Calu3 (cell line): ENCODE results near the gene RIMBP2. TPM values are rescaled to one million over a fixed set of nuclear protein-coding genes. Genes with fewer than 3 reads are reported as not detected.

Experiments used
- Bru-seq: library from RNA; stranded (reverse); fragments of 400-500 nt; gene quantifications from one replicate; lab custom pipeline; 2021; lab: Mats Ljungman, UMichigan
- BruChase-seq, 2 experiments: library from RNA; stranded (reverse); fragments of 400-500 nt; gene quantifications; one replicate each; lab custom pipeline; 2021; lab: Mats Ljungman, UMichigan
- BruUV-seq: library from RNA; stranded (reverse); fragments of 400-500 nt; replicated peaks from 2 replicates; lab custom pipeline; 2021; lab: Mats Ljungman, UMichigan
- CTCF ChIA-PET: fragments of 300-600 bp; sonication (Branson Sonifier 250); formaldehyde crosslinking; loops from one replicate; lab custom pipeline; 2022; ENCODE audit warnings: antibody characterized with exemption; lab: Charles Lee
- DNase-seq: peaks from one replicate; pipeline ENCODE4 v3.0.0; 2022
- H3K27ac Mint-ChIP-seq: one replicate; pipeline ENCODE4 v1.8.0; 2022; ENCODE audit warnings: mixed read lengths; ENCODE audit not compliant: unreplicated experiment
- H3K27me3 Mint-ChIP-seq: one replicate; pipeline ENCODE4 v1.8.0; 2022; ENCODE audit warnings: mixed read lengths; ENCODE audit not compliant: unreplicated experiment
- H3K36me3 Mint-ChIP-seq: one replicate; pipeline ENCODE4 v1.8.0; 2022; ENCODE audit warnings: mild to moderate bottlenecking, moderate library complexity, mixed read lengths; ENCODE audit not compliant: insufficient read depth, unreplicated experiment
- H3K4me1 Mint-ChIP-seq: one replicate; pipeline ENCODE4 v1.8.0; 2022; ENCODE audit warnings: mild to moderate bottlenecking, low read depth, mixed read lengths; ENCODE audit not compliant: unreplicated experiment
- H3K4me3 Mint-ChIP-seq: one replicate; pipeline ENCODE4 v1.8.0; 2022; ENCODE audit warnings: mild to moderate bottlenecking, low read depth, moderate library complexity, mixed read lengths; ENCODE audit not compliant: unreplicated experiment
- H3K9me3 Mint-ChIP-seq: one replicate; pipeline ENCODE4 v1.8.0; 2022; ENCODE audit warnings: low read depth, mixed read lengths; ENCODE audit not compliant: unreplicated experiment
- intact Hi-C: fragments of 100-400 bp; cut with micrococcal nuclease; formaldehyde crosslinking; loops from one replicate; pipeline ENCODE4 v1.10.0; 2022; ENCODE audit not compliant: unreplicated experiment
- long read RNA-seq: library from polyadenylated mRNA; stranded (forward); transcript quantifications from one replicate; pipeline ENCODE4 v2.0.0, GENCODE V29; 2022
- total RNA-seq: library from RNA; stranded (reverse); gene quantifications from 2 replicates; pipeline ENCODE4 v1.2.3, GENCODE V29; 2022
- TF ChIP-seq, protein P1 (sequence below): fragments of 200-600 bp; IDR thresholded peaks from one replicate; pipeline ENCODE4 v1.8.0; 2022; ENCODE audit warnings: antibody characterized with exemption; ENCODE audit not compliant: unreplicated experiment

The RIMBP2 gene, protein sequence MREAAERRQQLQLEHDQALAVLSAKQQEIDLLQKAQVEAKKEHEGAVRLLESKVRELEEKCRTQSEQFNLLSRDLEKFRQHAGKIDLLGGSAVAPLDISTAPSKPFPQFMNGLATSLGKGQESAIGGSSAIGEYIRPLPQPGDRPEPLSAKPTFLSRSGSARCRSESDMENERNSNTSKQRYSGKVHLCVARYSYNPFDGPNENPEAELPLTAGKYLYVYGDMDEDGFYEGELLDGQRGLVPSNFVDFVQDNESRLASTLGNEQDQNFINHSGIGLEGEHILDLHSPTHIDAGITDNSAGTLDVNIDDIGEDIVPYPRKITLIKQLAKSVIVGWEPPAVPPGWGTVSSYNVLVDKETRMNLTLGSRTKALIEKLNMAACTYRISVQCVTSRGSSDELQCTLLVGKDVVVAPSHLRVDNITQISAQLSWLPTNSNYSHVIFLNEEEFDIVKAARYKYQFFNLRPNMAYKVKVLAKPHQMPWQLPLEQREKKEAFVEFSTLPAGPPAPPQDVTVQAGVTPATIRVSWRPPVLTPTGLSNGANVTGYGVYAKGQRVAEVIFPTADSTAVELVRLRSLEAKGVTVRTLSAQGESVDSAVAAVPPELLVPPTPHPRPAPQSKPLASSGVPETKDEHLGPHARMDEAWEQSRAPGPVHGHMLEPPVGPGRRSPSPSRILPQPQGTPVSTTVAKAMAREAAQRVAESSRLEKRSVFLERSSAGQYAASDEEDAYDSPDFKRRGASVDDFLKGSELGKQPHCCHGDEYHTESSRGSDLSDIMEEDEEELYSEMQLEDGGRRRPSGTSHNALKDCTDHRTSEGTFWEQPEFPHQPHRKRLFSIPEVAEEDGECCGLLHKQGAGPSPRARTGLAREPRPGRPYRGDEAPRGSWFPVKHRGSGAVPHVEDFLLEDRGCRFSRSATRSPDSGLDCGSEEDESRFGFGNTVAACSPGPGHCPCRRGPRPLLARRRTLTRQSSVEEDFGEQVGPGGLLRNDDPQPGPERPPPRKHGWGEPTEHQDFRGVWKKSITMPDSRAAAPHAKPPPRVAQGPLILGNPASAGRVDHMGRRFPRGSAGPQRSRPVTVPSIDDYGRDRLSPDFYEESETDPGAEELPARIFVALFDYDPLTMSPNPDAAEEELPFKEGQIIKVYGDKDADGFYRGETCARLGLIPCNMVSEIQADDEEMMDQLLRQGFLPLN (N-terminal part only)
- 6.1 and 6.2 TPM in 2 replicates for total RNA-seq
- Bru-seq, nascent RNA: percentile 39 among the genes with signal in this experiment
- percentile 38 among the genes with signal in this experiment for BruChase-seq, experiment 1, labeled RNA remaining after a 6-hour chase
- BruChase-seq, experiment 2, labeled RNA remaining after a 2-hour chase: percentile 37 among the genes with signal in this experiment
- long read RNA-seq, partial matches to known transcripts: 1 of 4 reads
- long read RNA-seq, other reads (novel, unspliced or antisense): 3 of 4 reads

DNA sequence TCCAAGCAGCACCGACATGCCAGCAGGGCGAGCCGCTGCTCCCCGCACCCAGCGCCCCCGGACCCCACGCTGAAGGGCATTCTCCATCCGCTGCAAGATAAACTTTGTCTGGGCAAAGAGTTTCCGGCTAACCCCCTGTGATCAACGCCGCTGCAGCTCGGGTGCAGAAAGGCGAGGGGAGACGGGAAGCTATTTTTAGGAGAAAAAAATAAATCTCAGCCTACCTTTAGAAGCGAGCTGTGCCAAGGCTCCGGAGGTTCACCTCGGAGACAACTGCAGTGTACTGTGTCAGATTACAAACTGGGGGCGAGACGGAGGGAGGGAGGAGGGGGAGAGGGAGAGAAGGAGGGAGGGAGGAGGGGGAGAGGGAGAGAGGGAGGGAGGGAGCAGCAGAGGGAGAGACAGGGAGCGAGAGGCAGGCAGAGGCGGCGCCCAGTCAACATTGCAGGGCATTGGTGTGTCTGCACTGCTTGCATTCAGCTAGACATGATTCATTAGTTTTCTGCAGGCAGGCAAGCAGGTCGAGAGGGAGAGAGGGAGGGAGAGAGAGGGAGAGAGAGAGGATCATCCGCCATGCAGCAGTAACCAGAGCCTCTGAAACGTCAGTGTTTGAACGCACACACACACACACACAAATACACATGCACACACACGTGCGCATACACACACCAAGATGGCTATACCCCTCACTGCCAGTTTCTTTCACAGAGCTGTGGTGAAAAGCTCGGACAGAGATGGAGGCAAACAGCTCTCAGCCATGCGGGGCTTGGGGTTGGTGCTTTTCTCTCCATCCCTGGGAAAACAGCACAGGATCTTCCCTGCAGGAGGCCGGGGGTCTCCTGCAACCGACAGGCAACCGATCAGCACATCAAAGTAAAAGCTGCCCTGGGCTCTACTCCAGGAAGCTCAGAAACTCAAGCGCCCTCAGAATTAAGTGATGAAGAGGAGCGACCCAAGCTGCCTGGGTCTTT is at the start of gene RIMBP2:
Gene RIMBP2, minus strand, starts transcription at position 302 of the 971 bp plus-strand sequence. CDS start 237,286 bp downstream, outside the sequence.
- intact Hi-C loops: no loop called here
- H3K27ac Mint-ChIP-seq: no peak within 1 kb of the TSS
- H3K4me1 Mint-ChIP-seq: no peaks in the 10 kb centered on the region
- no peak for DNase-seq
- peaks cover 63% of the 10 kb centered on the region for H3K27me3 Mint-ChIP-seq
- no TSS peak for BruUV-seq
- no peaks in the 10 kb centered on the region for H3K9me3 Mint-ChIP-seq
- CTCF ChIA-PET: interaction anchor here (0.7 to 0.8 kb wide), 2 partner anchors 9 to 134 kb away, joined by 4 read pairs; no protein-coding TSS in a partner anchor
- TF ChIP-seq, protein P1, sequence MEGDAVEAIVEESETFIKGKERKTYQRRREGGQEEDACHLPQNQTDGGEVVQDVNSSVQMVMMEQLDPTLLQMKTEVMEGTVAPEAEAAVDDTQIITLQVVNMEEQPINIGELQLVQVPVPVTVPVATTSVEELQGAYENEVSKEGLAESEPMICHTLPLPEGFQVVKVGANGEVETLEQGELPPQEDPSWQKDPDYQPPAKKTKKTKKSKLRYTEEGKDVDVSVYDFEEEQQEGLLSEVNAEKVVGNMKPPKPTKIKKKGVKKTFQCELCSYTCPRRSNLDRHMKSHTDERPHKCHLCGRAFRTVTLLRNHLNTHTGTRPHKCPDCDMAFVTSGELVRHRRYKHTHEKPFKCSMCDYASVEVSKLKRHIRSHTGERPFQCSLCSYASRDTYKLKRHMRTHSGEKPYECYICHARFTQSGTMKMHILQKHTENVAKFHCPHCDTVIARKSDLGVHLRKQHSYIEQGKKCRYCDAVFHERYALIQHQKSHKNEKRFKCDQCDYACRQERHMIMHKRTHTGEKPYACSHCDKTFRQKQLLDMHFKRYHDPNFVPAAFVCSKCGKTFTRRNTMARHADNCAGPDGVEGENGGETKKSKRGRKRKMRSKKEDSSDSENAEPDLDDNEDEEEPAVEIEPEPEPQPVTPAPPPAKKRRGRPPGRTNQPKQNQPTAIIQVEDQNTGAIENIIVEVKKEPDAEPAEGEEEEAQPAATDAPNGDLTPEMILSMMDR: no peak
- H3K36me3 Mint-ChIP-seq: no peaks in the 10 kb centered on the region
- no peak within 1 kb of the TSS for H3K4me3 Mint-ChIP-seq

DNA sequence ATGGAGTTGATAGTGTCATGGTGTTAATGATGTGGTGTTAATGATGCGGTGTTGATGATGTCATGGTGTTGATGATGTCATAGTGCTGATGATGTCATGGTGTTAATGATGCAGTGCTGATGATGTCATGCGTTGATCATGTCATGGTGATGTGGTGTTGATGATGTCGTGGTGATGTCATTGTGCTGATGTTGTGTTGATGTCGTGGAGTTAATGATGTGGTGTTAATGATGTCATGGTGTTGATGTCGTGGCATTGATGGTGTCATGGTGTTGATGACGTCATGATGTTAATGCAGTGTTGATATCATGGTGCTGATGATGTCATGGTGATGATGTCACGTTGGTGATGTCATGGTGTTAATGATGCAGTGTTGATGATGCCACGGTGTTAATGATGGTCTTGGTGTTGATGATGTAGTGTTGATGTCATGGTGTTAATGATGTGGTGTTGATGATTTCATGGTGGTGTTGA is 49.1 kb upstream of the RIMBP2 start:
- CTCF ChIA-PET: no interaction called here

DNA sequence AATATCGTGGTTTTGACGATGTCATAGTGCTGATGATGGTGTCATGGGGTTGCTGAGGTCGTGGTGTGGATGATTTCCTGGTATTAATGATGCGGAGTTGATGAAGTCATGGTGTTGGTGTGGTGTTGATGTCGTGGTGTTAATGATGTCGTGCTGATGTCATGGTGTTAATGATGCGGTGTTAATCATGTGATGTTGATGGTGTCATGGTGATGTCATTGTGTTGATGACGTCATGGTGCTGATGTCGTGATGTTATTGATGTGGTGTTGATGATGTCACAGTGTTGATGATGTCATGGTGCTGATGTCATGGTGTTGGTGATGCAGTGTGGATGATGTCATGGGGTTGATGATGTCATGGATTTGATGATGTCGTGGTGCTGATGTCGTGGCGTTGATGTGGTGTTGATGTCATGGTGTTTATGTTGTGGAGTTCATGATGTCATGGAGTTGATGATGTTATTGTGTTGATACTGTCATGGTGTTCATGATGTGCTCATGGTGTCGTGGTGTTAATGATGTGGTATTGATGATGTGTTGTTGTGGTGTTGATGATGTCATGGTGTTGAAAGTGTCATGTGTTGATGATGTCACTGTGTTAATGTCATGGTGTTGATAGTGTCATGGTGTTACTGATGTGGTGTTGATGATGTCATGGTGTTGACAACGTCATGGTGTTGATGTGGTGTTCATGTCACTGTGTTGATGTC is 48.5 kb upstream of the RIMBP2 start:
- CTCF ChIA-PET: no interaction called here
- no peaks in the 10 kb centered on the region for H3K4me1 Mint-ChIP-seq
- TF ChIP-seq, protein P1: no peak
- peaks cover 13% of the 10 kb centered on the region for H3K27me3 Mint-ChIP-seq
- BruUV-seq: no TSS peak
- intact Hi-C loops: no loop called here
- no peaks in the 10 kb centered on the region for H3K36me3 Mint-ChIP-seq
- H3K4me3 Mint-ChIP-seq: no peak overlapping the region
- no peak overlapping the region for H3K27ac Mint-ChIP-seq
- no peaks in the 10 kb centered on the region for H3K9me3 Mint-ChIP-seq
- DNase-seq: peak; percentile 21

More for the DNA sequence above, 49.1 kb upstream of the RIMBP2 start:
- no peak overlapping the region for H3K27ac Mint-ChIP-seq
- no peaks in the 10 kb centered on the region for H3K4me1 Mint-ChIP-seq
- intact Hi-C loops: no loop called here
- DNase-seq: no peak
- BruUV-seq: no TSS peak
- H3K27me3 Mint-ChIP-seq: peaks cover 13% of the 10 kb centered on the region
- H3K9me3 Mint-ChIP-seq: no peaks in the 10 kb centered on the region
- TF ChIP-seq, protein P1: no peak
- no peaks in the 10 kb centered on the region for H3K36me3 Mint-ChIP-seq
- H3K4me3 Mint-ChIP-seq: no peak overlapping the region
